Right lobe of liver (tissue), 6 donors: ENCODE measurements around the gene TNFRSF14. TPM values are rescaled to one million over a fixed set of nuclear protein-coding genes. Genes with fewer than 3 reads are reported as not detected.
A peak's percentile ranks its signal among the peaks of the same experiment; 100 is the strongest.

Source experiments
- ATAC-seq, 4 donors: fragments of 200-7000 bp; cut with Tn5 transposase; one replicate each; pipeline ENCODE4 v1.9.1; 2020; ENCODE audit warnings: mild to moderate bottlenecking in 4 of 4, moderate library complexity in 4 of 4
- DNase-seq, 3 donors: peaks; one replicate each; pipeline ENCODE4 v3.0.0-alpha.2; 2020
- H3K27ac ChIP-seq, 3 donors: fragments of 200-600 bp; one replicate each; pipeline ENCODE4 v1.8.0; 2022
- H3K27me3 ChIP-seq, 2 donors: fragments of 200-600 bp; one replicate each; pipeline ENCODE4 v1.8.0; 2022
- H3K36me3 ChIP-seq, 4 donors: fragments of 200-600 bp; sonication (generic) in 1 of 4; one replicate each; pipeline versions ENCODE4 v1.5.1 to v1.8.0; 2017 to 2022; ENCODE audit warnings: control low read depth in 1 of 4
- H3K4me1 ChIP-seq, 4 donors: fragments of 200-600 bp; sonication (generic) in 1 of 4; one replicate each; pipeline versions ENCODE4 v1.5.1 to v1.8.0; 2017 to 2022; ENCODE audit warnings: control low read depth in 1 of 4
- H3K4me3 ChIP-seq, 3 donors: fragments of 200-600 bp; one replicate each; pipeline ENCODE4 v1.8.0; 2022
- H3K9me3 ChIP-seq, 4 donors: fragments of 200-600 bp; sonication (generic) in 1 of 4; one replicate each; pipeline versions ENCODE4 v1.5.1 to v1.8.0; 2017 to 2022; ENCODE audit warnings: control low read depth in 1 of 4
- POLR2A ChIP-seq: fragments of 450-650 bp; IDR thresholded peaks from one replicate; pipeline ENCODE4 v1.6.1; 2017; ENCODE audit warnings: antibody characterized with exemption, mild to moderate bottlenecking
- WGBS: methylation state at CpG from one replicate; pipeline ENCODE4 v1.1.6; 2018; ENCODE audit warnings: low coverage, low lambda C conversion rate; ENCODE audit not compliant: insufficient coverage; ENCODE audit errors: missing lambda C conversion rate; 5-methylcytosine and 5-hydroxymethylcytosine counted together
- intact Hi-C, 2 donors: fragments of 100-400 bp; cut with DNase I; formaldehyde crosslinking; loops; one replicate each; pipeline versions ENCODE4 v1.11.2 to v1.14.1; 2022
- total RNA-seq, 6 experiments: library from RNA; depleted of rRNA in 2 of 6; stranded (reverse); fragments of >200 nt in 2 of 6; fragmentation: NEBNext Ultra II Directional in 3 of 6; extraction: Animal tissue kit (Norgen Biotek cat#: 25700) in 3 of 6; gene quantifications; one replicate each; pipeline versions ENCODE4 v1.1.0 to v1.2.4, GENCODE V29; 2016 to 2023
- TF ChIP-seq, protein P1 (sequence below), 4 donors: fragments of 200-600 bp in 3 of 4; fragments of 450-650 bp in 1 of 4; IDR thresholded peaks; one replicate each; pipeline versions ENCODE4 v1.5.1 to v1.8.0; 2016 to 2022; ENCODE audit warnings: antibody characterized with exemption in 4 of 4, mild to moderate bottlenecking in 2 of 4
- donor health status: DM: no; HTN: yes; CAD: no.
- donor health status: DM: no; HTN: no; CAD: no.
- donor health status: DM: no; HTN: no; CAD: no.
- donor health status: DM: no; HTN: yes; CAD: no.
- donor health status: DM: no; HTN: yes; CAD: no.

TNFRSF14 gene
- total RNA-seq, 6 experiments from 2014 or later = 31.0 to 54.8 (median 41.1) TPM

DNA sequence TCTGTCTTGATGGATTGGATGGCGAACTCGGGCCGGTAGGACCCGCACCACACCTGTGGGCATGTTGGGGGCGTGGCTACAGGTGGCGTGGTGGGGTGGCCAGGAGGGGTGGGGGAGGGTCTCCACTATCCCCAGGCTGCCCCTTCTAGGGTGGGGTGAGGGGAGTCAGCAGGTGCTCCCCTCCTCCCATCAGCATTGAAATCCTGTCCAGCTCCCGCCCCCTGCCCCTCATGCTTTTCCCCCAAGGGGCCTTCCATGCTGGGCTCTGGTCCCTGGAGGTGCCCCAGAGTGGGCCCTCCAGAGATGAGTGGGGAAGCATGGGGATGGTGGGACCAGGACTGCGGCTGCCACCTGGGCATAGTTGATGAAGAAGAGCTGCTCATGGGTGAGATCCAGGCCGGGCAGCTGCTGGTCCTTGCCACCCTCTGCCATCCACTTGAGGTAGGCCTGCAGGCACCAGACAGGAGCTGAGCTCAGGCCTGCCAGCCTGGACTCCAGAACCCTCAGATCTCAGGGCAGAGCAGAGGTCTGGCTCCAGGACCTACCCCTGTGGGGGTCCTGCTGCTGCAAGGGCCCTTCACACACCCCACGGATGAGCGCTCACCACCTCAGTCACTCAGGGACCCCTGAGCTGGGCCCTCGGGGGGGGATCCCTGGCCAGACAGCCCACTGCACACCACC lies 35.5 kb downstream of the TNFRSF14 start:
- no peaks in the 10 kb centered on the region for H3K9me3 ChIP-seq
- ATAC-seq (no peak), DNase-seq (peak in 2 of 3 donors; percentile 14 to 47)
- no peaks in the 10 kb centered on the region for H3K36me3 ChIP-seq
- H3K4me3 ChIP-seq = no peak overlapping the region
- H3K4me1 ChIP-seq = no peaks in the 10 kb centered on the region
- H3K27ac ChIP-seq = no peak overlapping the region
- 81% methylated on average over 3 of the region's 12 CpGs for WGBS
- H3K27me3 ChIP-seq = no peaks in the 10 kb centered on the region
- TF ChIP-seq, protein P1, sequence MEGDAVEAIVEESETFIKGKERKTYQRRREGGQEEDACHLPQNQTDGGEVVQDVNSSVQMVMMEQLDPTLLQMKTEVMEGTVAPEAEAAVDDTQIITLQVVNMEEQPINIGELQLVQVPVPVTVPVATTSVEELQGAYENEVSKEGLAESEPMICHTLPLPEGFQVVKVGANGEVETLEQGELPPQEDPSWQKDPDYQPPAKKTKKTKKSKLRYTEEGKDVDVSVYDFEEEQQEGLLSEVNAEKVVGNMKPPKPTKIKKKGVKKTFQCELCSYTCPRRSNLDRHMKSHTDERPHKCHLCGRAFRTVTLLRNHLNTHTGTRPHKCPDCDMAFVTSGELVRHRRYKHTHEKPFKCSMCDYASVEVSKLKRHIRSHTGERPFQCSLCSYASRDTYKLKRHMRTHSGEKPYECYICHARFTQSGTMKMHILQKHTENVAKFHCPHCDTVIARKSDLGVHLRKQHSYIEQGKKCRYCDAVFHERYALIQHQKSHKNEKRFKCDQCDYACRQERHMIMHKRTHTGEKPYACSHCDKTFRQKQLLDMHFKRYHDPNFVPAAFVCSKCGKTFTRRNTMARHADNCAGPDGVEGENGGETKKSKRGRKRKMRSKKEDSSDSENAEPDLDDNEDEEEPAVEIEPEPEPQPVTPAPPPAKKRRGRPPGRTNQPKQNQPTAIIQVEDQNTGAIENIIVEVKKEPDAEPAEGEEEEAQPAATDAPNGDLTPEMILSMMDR (IDR thresholded peaks at IDR 0.05) = no peak
- TF ChIP-seq POLR2A = no peak
- intact Hi-C loops = no loop called here

DNA sequence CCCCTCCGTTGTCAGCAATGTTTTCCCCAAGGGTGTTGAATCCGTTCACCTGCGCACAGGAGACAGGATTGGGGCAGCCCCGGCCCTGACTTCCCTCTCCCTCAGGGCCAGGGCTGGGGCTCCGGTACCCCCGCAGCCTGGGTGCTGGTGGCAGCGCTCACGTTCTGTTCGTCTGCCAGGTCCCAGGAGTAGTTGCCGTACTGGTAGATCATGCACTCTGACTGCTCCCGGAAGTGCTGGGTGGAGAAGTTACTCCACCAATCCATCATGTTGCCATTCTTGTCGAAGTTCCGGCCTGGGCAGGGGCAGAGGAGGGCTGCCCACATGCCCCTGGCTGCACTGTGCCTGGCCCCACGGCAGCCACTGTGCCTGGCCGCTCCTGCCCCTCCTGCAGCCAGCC lies 36.5 kb downstream of the TNFRSF14 start:
- Histone ChIP-seq H3K4me1 (no peaks in the 10 kb centered on the region), H3K4me3 (no peak overlapping the region), H3K36me3 (no peaks in the 10 kb centered on the region), H3K9me3 (no peaks in the 10 kb centered on the region), H3K27ac (no peak overlapping the region), H3K27me3 (no peaks in the 10 kb centered on the region)
- DNase-seq = peak in 2 of 3 donors; percentile 15 to 53
- intact Hi-C loops = no loop called here
- no peak for ATAC-seq
- 41% methylated on average over 8 of the region's 15 CpGs for WGBS
- TF ChIP-seq POLR2A = no peak
- TF ChIP-seq, protein P1 (IDR thresholded peaks at IDR 0.05) = no peak

DNA sequence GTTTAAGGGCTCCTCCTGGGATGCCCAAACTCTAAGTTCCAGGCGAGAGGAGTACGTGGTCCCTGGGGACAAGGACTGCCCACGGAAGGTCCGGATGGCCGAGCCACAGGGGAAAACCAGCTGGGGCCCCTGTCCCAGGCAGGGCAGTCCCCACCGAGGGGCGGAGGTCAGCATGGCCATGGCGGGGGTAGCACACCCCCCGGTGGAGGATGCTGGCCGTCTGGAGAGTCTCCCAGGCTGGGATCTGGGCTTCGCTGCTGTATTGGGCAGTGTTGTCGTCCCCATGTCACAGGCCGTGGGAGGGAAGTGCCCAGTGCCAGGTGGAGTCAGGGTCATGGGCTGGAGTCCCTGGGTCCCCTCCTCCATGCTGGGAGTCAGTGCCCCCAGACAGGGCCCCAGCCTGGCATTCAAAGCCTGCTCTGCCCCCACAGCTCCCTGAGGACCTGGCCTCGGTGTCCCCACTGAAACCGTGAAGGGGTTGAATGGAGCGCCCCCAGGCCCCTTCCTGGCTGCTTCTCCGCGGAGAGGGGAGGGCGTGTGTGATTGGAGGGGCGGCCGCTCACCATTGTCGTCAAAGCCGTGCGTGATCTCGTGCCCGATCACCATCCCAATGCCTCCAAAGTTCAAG lies 37.2 kb downstream of the TNFRSF14 start:
- Histone ChIP-seq H3K4me3 (no peak overlapping the region), H3K27ac (no peak overlapping the region), H3K27me3 (no peaks in the 10 kb centered on the region), H3K36me3 (no peaks in the 10 kb centered on the region), H3K4me1 (no peaks in the 10 kb centered on the region), H3K9me3 (no peaks in the 10 kb centered on the region)
- no CpG with 5 or more reads among the region's 26 CpGs for WGBS
- DNase-seq (peak; percentile 16 to 48 (median 40)), ATAC-seq (no peak)
- TF ChIP-seq, protein P1 (IDR thresholded peaks at IDR 0.05) = no peak
- no peak for TF ChIP-seq POLR2A
- intact Hi-C loops = no loop called here

DNA sequence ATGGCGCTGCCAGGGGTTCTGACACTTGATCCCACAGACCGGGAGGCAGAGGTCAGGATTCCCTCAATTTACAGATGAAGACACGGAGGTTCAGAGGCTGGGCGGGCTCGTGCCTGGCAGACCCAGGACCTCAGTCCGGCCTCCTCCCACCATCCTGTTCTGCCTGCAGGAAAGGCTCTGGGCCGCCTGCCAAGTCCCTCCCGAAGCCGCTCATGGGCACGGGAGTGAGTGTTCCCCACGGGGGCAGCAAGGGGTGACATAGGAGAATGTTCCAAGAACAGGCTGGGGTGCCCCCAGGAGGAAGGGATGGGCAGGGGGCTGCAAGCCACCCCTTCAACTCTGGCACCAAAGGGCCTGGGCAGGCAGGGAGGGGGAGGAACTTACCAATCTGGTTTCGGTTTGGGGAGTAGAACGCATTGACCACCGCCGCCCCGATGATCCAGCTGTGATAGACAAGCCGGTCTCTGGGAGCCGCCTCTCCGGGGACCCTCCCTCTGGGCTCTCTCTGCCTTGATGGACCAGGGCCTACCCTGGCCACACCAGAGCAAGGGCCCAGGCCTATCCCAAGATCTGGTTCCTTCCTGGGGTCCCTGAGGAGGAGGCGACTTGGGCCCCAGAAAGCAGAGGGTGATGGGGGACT lies 38.0 kb downstream of the TNFRSF14 start:
- peak; percentile 60 to 65 (median 61) for DNase-seq
- Histone ChIP-seq H3K27ac (no peak overlapping the region), H3K9me3 (no peaks in the 10 kb centered on the region), H3K36me3 (no peaks in the 10 kb centered on the region), H3K4me1 (no peaks in the 10 kb centered on the region), H3K4me3 (no peak overlapping the region), H3K27me3 (no peaks in the 10 kb centered on the region)
- intact Hi-C loops = no loop called here
- TF ChIP-seq, protein P1 (IDR thresholded peaks at IDR 0.05) = no peak
- no peak for TF ChIP-seq POLR2A
- peak in 3 of 4 donors; percentile 30 to 44 (median 36) for ATAC-seq
- WGBS = 8% methylated on average over 5 of the region's 20 CpGs
